CD14-positive monocyte (primary cell): ENCODE measurements around the gene APBA2. TPM values are rescaled to one million over a fixed set of nuclear protein-coding genes. Genes with fewer than 3 reads are reported as not detected.

Source experiments
- DNase-seq, 3 donors: peaks; one replicate each; pipeline ENCODE4 v3.0.0-alpha.2; 2011 to 2022
- H2AFZ ChIP-seq: 2 replicates; pipeline ENCODE4 v1.6.0; 2012; ENCODE audit warnings: mild to moderate bottlenecking, low read depth, low read length, inconsistent platforms; ENCODE audit not compliant: insufficient read depth, poor library complexity, severe bottlenecking
- H3K27ac ChIP-seq, 2 donors: 1 replicate in 1 of 2; 2 replicates in 1 of 2; pipeline ENCODE4 v1.5.1; 2012 to 2013; ENCODE audit warnings: low read length in 2 of 2, control low read depth in 1 of 2, inconsistent platforms in 1 of 2, low read depth in 1 of 2, mild to moderate bottlenecking in 1 of 2
- H3K27me3 ChIP-seq, 2 donors: one replicate each; pipeline versions ENCODE4 v1.6.0 to v1.6.1; 2011 to 2013; ENCODE audit warnings: low read length in 2 of 2; ENCODE audit not compliant: control insufficient read depth in 2 of 2, insufficient read depth in 2 of 2
- H3K36me3 ChIP-seq, 2 donors: replicated peaks in 1 of 2; 1 replicate in 1 of 2; 2 replicates in 1 of 2; pipeline versions ENCODE4 v1.5.1 to v1.6.1; 2012 to 2013; ENCODE audit warnings: low read length in 2 of 2, control low read depth in 1 of 2, inconsistent platforms in 1 of 2, mild to moderate bottlenecking in 1 of 2; ENCODE audit not compliant: insufficient read depth in 2 of 2, control insufficient read depth in 1 of 2
- H3K4me1 ChIP-seq, 2 donors: 1 replicate in 1 of 2; 2 replicates in 1 of 2; pipeline versions ENCODE4 v1.5.1 to v1.6.1; 2012 to 2013; ENCODE audit warnings: low read length in 2 of 2, control low read depth in 1 of 2, inconsistent platforms in 1 of 2, mild to moderate bottlenecking in 1 of 2, moderate library complexity in 1 of 2; ENCODE audit not compliant: insufficient read depth in 2 of 2, control insufficient read depth in 1 of 2
- H3K4me2 ChIP-seq: replicated peaks from 2 replicates; pipeline ENCODE3; 2012; ENCODE audit warnings: low read length, moderate library complexity, mild to moderate bottlenecking; ENCODE audit not compliant: poor library complexity, severe bottlenecking; ENCODE audit errors: extremely low read depth
- H3K4me3 ChIP-seq, 3 experiments: fragments of 200-600 bp in 1 of 3; sonication (generic) in 1 of 3; replicated peaks in 1 of 3; 1 replicate in 2 of 3; 2 replicates in 1 of 3; pipeline ENCODE4 v1.5.1; 2011 to 2013; ENCODE audit warnings: low read length in 3 of 3, mild to moderate bottlenecking in 3 of 3, control low read depth in 2 of 3, low read depth in 2 of 3, inconsistent platforms in 1 of 3, moderate library complexity in 1 of 3
- H3K79me2 ChIP-seq: 2 replicates; pipeline ENCODE4 v1.6.0; 2012; ENCODE audit warnings: mild to moderate bottlenecking, control low read depth, inconsistent platforms, low read length, moderate library complexity; ENCODE audit not compliant: insufficient read depth
- H3K9ac ChIP-seq: 2 replicates; pipeline ENCODE4 v1.6.0; 2017; ENCODE audit warnings: low read length, mild to moderate bottlenecking; ENCODE audit not compliant: insufficient read depth, poor library complexity, severe bottlenecking
- H3K9me3 ChIP-seq, 2 donors: replicated peaks in 1 of 2; 1 replicate in 1 of 2; 2 replicates in 1 of 2; pipeline versions ENCODE4 v1.5.1 to v1.6.1; 2012 to 2013; ENCODE audit warnings: low read length in 2 of 2, control low read depth in 1 of 2; ENCODE audit not compliant: control insufficient read depth in 1 of 2, insufficient read depth in 1 of 2
- H4K20me1 ChIP-seq: 2 replicates; pipeline ENCODE4 v1.6.0; 2012; ENCODE audit warnings: mild to moderate bottlenecking, low read length, control low read depth, moderate library complexity; ENCODE audit not compliant: insufficient read depth
- H3K27ac Mint-ChIP-seq, 7 donors: one replicate each; pipeline ENCODE4 v1.8.0; 2020; ENCODE audit warnings: mild to moderate bottlenecking in 7 of 7, mixed read lengths in 7 of 7, moderate library complexity in 6 of 7, inconsistent platforms in 2 of 7
- H3K27me3 Mint-ChIP-seq, 3 donors: one replicate each; pipeline ENCODE4 v1.8.0; 2021 to 2022; ENCODE audit warnings: low read depth in 3 of 3, mild to moderate bottlenecking in 3 of 3, mixed read lengths in 3 of 3, moderate library complexity in 3 of 3, inconsistent platforms in 1 of 3
- H3K36me3 Mint-ChIP-seq, 2 donors: one replicate each; pipeline ENCODE4 v1.8.0; 2020; ENCODE audit warnings: mixed read lengths in 2 of 2, inconsistent platforms in 1 of 2, mild to moderate bottlenecking in 1 of 2
- H3K4me1 Mint-ChIP-seq: one replicate; pipeline ENCODE4 v1.8.0; 2020; ENCODE audit warnings: mild to moderate bottlenecking, mixed read lengths
- H3K4me3 Mint-ChIP-seq, 2 donors: one replicate each; pipeline ENCODE4 v1.8.0; 2020; ENCODE audit warnings: mild to moderate bottlenecking in 2 of 2, mixed read lengths in 2 of 2, moderate library complexity in 1 of 2
- H3K9me3 Mint-ChIP-seq, 7 donors: one replicate each; pipeline ENCODE4 v1.8.0; 2020 to 2022; ENCODE audit warnings: mixed read lengths in 7 of 7, mild to moderate bottlenecking in 6 of 7, moderate library complexity in 6 of 7, inconsistent platforms in 2 of 7
- WGBS: methylation state at CpG from one replicate; pipeline ENCODE4 v1.1.5; 2013; ENCODE audit warnings: missing lambda C conversion rate; ENCODE audit not compliant: insufficient coverage; 5-methylcytosine and 5-hydroxymethylcytosine counted together
- intact Hi-C, 2 donors: fragments of 100-400 bp; cut with micrococcal nuclease; formaldehyde crosslinking; loops; one replicate each; pipeline versions ENCODE4 v1.15.0 to v1.15.1; 2023
- polyA plus RNA-seq, 3 donors: library from polyadenylated mRNA; depleted of rRNA in 1 of 3; unstranded in 2 of 3; stranded (reverse) in 1 of 3; fragments of 300-500 nt in 2 of 3; fragments of >200 nt in 1 of 3; fragmentation: Illumina TruSeq in 2 of 3; gene quantifications; 1 replicate in 2 of 3; 2 replicates in 1 of 3; pipeline ENCODE4 v1.2.3, GENCODE V29; 2012 to 2021
- TF ChIP-seq, protein P1 (sequence below): fragments of 200-600 bp; IDR thresholded peaks from one replicate; pipeline ENCODE4 v1.8.0; 2022; ENCODE audit warnings: antibody characterized with exemption, mild to moderate bottlenecking

Gene APBA2
- polyA plus RNA-seq, 3 donors, result 0.30 TPM; not detected in 2

- H3K27me3 ChIP-seq, result no peaks in the 10 kb centered on the region
- Mint-ChIP-seq H3K4me3 (no peak overlapping the region), H3K27me3 (peaks cover 0 to 3% (median 2%) of the 10 kb centered on the region in 3 donors), H3K9me3 (peaks cover 10 to 29% (median 15%) of the 10 kb centered on the region in 7 donors), H3K4me1 (no peaks in the 10 kb centered on the region), H3K36me3 (no peaks in the 10 kb centered on the region), H3K27ac (no peak overlapping the region)
- WGBS, result 67% methylated on average over 1 of the region's 3 CpGs
- H3K4me1 ChIP-seq, result no peaks in the 10 kb centered on the region
- DNase-seq, result no peak
- intact Hi-C loops, result no loop called here
- H3K9ac ChIP-seq, result no peak overlapping the region
- H3K4me2 ChIP-seq, result no peak overlapping the region
- H4K20me1 ChIP-seq, result no peaks in the 10 kb centered on the region
- TF ChIP-seq, protein P1, sequence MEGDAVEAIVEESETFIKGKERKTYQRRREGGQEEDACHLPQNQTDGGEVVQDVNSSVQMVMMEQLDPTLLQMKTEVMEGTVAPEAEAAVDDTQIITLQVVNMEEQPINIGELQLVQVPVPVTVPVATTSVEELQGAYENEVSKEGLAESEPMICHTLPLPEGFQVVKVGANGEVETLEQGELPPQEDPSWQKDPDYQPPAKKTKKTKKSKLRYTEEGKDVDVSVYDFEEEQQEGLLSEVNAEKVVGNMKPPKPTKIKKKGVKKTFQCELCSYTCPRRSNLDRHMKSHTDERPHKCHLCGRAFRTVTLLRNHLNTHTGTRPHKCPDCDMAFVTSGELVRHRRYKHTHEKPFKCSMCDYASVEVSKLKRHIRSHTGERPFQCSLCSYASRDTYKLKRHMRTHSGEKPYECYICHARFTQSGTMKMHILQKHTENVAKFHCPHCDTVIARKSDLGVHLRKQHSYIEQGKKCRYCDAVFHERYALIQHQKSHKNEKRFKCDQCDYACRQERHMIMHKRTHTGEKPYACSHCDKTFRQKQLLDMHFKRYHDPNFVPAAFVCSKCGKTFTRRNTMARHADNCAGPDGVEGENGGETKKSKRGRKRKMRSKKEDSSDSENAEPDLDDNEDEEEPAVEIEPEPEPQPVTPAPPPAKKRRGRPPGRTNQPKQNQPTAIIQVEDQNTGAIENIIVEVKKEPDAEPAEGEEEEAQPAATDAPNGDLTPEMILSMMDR, result no peak
- H3K79me2 ChIP-seq, result no peaks in the 10 kb centered on the region
- no peak overlapping the region for H3K27ac ChIP-seq
- no peak overlapping the region for H3K4me3 ChIP-seq
- no peak overlapping the region for H2AFZ ChIP-seq
- H3K9me3 ChIP-seq, result peaks cover 6 to 15% of the 10 kb centered on the region in 2 donors
- H3K36me3 ChIP-seq, result no peaks in the 10 kb centered on the region
Measured at GRCh38 chr15:29034151-29034550, 148.4 kb downstream of the APBA2 start.

DNA sequence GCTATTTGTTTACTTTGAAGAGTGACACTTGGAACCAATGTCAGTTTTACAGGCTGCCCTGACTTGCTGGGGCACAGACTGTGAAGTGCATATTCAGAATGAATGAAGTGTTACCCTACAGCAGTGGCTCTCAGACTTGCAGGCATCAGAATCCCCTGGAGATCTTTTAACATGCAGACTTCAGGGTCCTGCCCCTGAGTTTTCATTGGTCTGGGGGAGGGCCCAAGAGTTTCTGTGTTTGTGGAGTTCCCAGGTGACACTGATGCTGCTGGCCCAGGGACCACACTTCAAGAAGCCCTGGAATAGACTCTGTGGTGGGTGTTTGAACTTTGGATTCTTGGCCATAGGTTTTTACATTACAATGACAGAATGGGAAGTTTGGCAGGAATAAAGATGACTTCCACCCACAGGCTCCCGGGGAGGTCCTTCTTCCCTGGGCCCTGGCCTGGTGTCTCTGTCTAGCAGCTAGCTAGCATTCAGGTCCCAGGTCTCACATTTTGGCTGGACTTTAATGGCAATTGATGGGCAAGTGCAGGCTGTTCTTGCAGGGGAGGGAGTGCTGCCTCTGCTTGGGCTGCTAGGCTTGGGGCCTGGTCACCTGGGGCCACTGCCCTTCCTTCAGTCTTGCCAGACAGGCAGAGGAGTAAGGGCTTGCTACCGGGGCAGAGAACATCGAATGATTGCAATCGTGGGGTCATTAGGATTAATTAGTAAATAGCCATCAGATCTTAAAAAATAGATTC, 149.0 kb downstream of the APBA2 start:
- H3K36me3 Mint-ChIP-seq, result no peaks in the 10 kb centered on the region
- no peaks in the 10 kb centered on the region for H3K4me1 Mint-ChIP-seq
- intact Hi-C loops, result no loop called here
- no peak overlapping the region for H3K4me2 ChIP-seq
- peaks cover 6 to 12% of the 10 kb centered on the region in 2 donors for H3K9me3 ChIP-seq
- H3K79me2 ChIP-seq, result no peaks in the 10 kb centered on the region
- WGBS, result 93% methylated on average over 3 of the region's 4 CpGs
- H3K4me3 Mint-ChIP-seq, result no peak overlapping the region
- no peaks in the 10 kb centered on the region for H4K20me1 ChIP-seq
- TF ChIP-seq, protein P1, result no peak
- H3K27me3 ChIP-seq, result no peaks in the 10 kb centered on the region
- no peak overlapping the region for H3K4me3 ChIP-seq
- H3K4me1 ChIP-seq, result no peaks in the 10 kb centered on the region
- H3K27ac Mint-ChIP-seq, result peak overlapping the region in 2 of 7 donors; percentile 5 to 25
- no peaks in the 10 kb centered on the region for H3K36me3 ChIP-seq
- H3K27ac ChIP-seq, result no peak overlapping the region
- DNase-seq, result no peak
- H2AFZ ChIP-seq, result no peak overlapping the region
- H3K27me3 Mint-ChIP-seq, result peaks cover 2 to 3% (median 2%) of the 10 kb centered on the region in 3 donors
- no peak overlapping the region for H3K9ac ChIP-seq
- peaks cover 8 to 27% (median 13%) of the 10 kb centered on the region in 7 donors for H3K9me3 Mint-ChIP-seq
